C4-2B (cell line): Measurements from ENCODE around the gene NCOA3.

Source experiments
- CTCF ChIP-seq: fragments of 450-650 bp; conservative IDR thresholded peaks from 2 replicates; pipeline ENCODE4 v1.5.1; 2017; ENCODE audit warnings: mild to moderate bottlenecking
- ZFX ChIP-seq: fragments of 450-650 bp; IDR thresholded peaks from 2 replicates; pipeline ENCODE4 v1.6.1; 2017

GRCh38 chr20:47581090-47581489, 79.4 kb downstream of the NCOA3 start:
- TF ChIP-seq CTCF (no peak), ZFX (no peak)
